HT1080 (cell line): Measurements from ENCODE around the gene GSK3B. TPM values are rescaled to one million over a fixed set of nuclear protein-coding genes. Genes with fewer than 3 reads are reported as not detected.
A peak's percentile ranks its signal among the peaks of the same experiment; 100 is the strongest.

Source experiments
- DNase-seq: peaks from one replicate; pipeline ENCODE4 v3.0.0-alpha.2; 2015; ENCODE audit warnings: low read depth
- total RNA-seq: library from RNA; depleted of rRNA; stranded (reverse); fragments of >200 nt; shearing (Covaris generic); gene quantifications from 2 replicates; pipeline ENCODE4 v1.2.3, GENCODE V29; 2014

Gene GSK3B
- total RNA-seq, 1 experiment from 2014 or later, result 65.8 TPM

- no peak for DNase-seq
Observed at GRCh38 chr3:120098710-120099109, 4.5 kb upstream of the GSK3B start.

- DNase-seq, result no peak
Observed at GRCh38 chr3:120095979-120096426, 1.8 kb upstream of the GSK3B start.

DNA sequence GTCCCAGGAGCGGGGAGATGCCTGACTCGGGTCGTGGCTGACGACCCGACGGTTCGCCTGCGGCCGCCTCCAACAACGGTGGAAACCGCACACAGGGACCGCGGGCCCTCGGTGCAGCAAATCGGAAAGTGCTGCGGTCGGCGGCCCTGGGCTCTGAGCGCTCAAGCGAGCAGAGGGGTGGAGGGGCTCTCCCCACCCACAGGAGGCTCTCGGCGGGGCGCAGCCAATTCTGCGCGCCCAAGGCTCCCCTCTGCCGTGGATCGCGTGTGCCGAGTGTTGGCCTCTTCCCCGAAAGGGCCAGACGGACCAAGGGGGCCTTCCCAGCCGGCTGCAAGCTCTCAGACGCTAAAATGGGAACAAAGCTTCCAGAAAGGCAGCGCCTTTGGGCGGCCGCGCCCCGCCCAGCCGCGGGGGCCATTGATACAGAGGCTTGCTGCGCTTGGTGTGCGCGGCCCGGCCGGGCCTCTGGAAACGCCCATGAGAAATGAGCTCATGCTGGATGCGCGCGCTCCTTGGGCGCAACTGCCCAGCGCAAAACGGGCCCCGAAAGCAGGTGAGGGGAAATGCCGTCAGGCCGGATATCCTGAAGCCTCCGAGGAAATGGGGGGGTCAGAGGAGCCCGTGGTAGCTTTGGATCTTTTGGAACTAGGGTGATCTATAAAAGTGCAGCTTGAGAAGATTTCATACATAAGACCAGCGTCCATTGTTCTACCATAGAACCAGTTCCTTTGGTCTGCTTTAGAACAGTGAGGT lies 1.2 kb upstream of the GSK3B start:
- peak; percentile 97 for DNase-seq

- DNase-seq, result peak; percentile 100
Observed at GRCh38 chr3:120094776-120095225, 554 bp upstream of the GSK3B start.

GRCh38 chr3:120093119-120093910 lies 932 bp downstream of the GSK3B start:
- peak; percentile 27 for DNase-seq

GRCh38 chr3:120092474-120092873 lies 1.8 kb downstream of the GSK3B start:
- no peak for DNase-seq

DNA sequence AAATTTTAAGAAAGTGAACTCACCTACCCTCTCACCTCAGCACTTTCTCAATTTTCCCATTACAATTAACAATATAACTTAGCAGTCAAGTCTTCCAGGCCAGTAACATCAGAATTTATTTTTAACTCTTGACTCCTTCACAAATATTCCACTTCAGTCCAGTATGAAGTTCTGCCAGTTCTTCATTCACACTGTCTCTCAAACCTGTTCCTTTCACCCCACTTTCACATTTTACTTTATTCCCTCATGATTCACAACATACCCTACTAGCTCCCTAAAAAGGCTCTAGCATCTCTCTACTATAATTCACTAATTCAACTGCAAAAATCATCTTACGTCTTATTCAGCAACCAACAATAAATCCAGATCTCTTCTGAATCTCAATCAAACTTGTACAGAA lies 3.8 kb downstream of the GSK3B start:
- no peak for DNase-seq

DNA sequence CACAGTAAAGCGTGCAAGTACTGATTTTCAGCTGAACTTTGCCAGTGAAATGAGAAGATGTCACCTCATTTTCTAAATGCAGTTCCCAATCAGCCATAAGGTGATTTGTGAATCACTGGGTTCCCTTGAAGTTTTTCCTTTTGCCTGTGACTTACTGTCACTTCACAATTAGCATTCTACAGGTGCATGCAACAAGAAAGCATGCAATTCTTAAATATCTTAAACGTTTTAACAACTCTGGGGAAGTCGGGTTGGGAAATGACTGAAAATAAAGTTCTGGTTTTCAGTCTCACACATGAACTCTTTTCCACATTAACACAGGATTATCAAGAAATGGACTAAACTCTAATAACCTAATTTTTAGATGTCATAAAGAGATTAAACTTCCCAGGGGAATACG lies 5.2 kb downstream of the GSK3B start:
- no peak for DNase-seq

DNA sequence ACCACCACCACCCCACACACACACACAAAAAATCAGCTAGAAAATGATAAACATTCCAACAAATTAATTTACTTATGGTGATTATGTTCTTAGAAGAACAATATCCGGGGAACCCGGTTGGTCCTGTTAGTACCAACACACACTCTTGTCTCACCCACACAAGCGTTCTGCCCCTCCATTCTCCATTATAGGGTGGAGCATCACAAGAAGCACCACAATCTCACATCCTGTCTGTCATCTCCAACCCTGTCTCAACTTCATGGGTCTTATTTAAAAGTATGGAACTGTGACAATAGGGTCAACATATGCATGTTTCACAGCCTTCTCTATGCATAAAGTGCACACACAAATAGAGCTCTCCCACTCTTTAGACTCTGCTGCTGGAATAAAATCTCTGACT lies 5.6 kb downstream of the GSK3B start:
- no peak for DNase-seq

GRCh38 chr3:120081719-120082118 lies 12.5 kb downstream of the GSK3B start:
- DNase-seq, result no peak

DNA sequence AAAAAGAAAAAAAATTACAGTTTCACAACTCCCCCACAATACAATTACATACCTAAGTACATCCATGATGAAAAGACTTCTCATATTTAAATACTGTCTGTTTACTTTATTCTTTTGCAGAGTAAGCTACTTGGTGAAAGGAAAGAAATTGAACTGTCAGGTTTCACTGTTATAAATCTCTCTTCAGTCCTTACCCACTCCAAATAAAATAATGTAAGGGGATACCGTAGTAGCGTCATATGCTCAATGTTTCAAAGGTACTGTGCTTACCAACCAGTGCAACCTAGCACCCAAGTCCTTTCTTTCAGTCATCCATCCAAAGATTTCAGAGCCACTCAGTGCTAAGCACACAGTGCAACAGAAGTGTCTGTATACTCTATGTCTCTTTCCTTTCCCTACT lies 13.4 kb downstream of the GSK3B start:
- DNase-seq, result no peak

- DNase-seq, result no peak
Observed at GRCh38 chr3:120077731-120078130, 16.5 kb downstream of the GSK3B start.

- no peak for DNase-seq
Observed at GRCh38 chr3:120072867-120073525, 21.3 kb downstream of the GSK3B start.

GRCh38 chr3:120071259-120071658 lies 23.0 kb downstream of the GSK3B start:
- DNase-seq, result no peak

- no peak for DNase-seq
Observed at GRCh38 chr3:120070263-120070981, 23.8 kb downstream of the GSK3B start.

DNA sequence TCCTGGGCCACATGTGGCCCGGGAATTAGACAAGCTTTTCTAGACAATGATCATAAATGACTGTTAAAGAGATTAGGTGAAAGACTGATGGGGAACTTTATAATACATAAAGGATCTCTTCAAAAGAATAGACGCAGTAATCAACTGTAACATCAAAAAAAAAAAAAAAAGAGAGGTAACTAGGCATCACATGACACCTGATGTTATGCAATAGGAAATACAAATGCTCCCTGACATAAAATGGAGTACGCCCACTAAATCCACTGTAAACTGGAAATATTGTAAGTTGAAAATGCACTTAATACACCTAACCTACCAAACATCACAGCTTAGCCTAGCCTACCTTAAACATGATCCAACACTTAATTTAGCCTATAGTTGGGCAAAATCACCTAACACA lies 27.2 kb downstream of the GSK3B start:
- no peak for DNase-seq

GRCh38 chr3:120066634-120067033 lies 27.6 kb downstream of the GSK3B start:
- no peak for DNase-seq

DNA sequence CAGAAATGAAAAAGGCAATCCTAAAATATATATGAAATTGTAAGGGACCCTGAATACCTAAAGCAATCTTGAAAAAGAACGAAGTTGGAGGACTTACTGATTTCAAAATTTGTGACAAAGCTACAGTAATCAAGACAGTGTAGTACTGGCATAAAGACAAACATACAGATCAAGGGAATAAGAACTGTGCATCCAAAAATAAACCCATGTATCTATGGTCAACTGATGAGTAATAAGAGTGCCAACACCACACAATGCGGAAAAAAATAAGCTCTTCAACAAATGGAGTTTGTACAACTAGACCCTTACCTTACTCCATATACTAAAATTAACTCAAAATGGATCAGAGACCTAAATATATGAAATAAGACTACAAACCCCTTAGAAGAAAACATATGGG lies 29.6 kb downstream of the GSK3B start:
- no peak for DNase-seq

- DNase-seq, result no peak
Observed at GRCh38 chr3:120062474-120062873, 31.8 kb downstream of the GSK3B start.

DNA sequence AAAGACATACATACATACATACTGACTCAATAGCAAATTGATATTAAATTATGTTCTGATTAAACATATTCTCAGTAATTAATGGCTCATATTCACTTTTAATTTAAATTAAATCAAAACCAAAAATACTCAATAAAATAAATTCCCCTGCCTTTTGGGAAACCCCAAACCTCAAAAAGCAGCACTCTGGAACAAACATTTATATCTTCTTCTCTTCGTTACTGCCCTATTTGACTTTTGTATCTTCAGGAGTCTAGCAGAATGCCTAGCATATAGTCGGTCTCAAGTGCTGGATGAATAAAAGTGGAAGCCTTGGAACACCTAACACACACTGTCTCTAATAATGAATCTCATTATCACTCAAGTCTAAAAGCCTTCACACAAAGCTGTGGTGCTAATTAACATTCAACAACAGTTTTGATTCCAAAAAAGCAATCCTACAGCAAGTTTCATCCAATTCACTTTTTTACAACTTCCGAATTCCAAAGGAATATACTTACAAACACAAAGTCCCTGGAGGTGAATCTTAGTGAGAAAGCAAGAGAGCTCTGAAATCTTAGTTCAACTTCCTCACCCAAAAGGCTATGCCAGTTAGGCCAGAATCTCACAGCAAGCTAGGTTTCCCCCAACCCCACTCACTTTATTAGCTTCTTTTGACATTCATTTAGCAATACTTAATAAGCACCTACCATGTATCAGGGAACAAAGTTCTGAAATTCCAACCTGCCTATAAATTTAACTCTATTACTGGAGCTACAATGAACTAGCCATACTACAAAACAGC lies 35.0 kb downstream of the GSK3B start:
- DNase-seq, result no peak

DNA sequence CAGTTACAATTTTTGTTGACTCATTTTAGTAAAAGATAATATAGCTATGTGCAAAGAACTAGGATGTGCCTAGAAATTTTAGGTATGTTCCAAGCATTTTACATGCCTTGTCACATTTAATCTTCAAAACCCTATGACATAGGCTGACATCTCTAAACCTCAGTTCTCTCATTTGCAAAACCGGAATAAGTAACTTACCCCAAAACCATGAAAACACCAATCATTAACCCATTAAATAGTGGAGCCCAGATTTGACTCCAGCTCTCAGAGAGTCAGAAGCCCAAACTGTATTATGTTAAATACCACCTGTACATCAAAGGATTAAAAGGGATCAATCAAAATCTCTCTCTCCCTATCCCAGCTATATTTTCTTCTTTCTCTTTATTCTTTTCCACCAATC lies 36.6 kb downstream of the GSK3B start:
- no peak for DNase-seq
